Psoas muscle (tissue), 8 donors: ENCODE measurements around the gene THADA. TPM values are rescaled to one million over a fixed set of nuclear protein-coding genes. Genes with fewer than 3 reads are reported as not detected.
A peak's percentile ranks its signal among the peaks of the same experiment; 100 is the strongest.

Experiments used
- ATAC-seq, 4 donors: fragments of 200-7000 bp; cut with Tn5 transposase; one replicate each; pipeline ENCODE4 v1.9.1; 2020; ENCODE audit warnings: moderate library complexity in 3 of 4, mild to moderate bottlenecking in 2 of 4
- DNase-seq, 2 donors: peaks; one replicate each; pipeline ENCODE4 v3.0.0-alpha.2; 2020
- H3K27ac ChIP-seq: fragments of 200-600 bp; one replicate; pipeline ENCODE4 v1.8.0; 2022
- H3K27me3 ChIP-seq, 3 donors: fragments of 200-600 bp in 1 of 3; one replicate each; pipeline versions ENCODE4 v1.6.1 to v1.8.0; 2013 to 2022; ENCODE audit warnings: low read length in 2 of 3, mild to moderate bottlenecking in 2 of 3, moderate library complexity in 1 of 3; ENCODE audit not compliant: insufficient read depth in 3 of 3
- H3K36me3 ChIP-seq, 2 donors: fragments of 200-600 bp in 1 of 2; one replicate each; pipeline versions ENCODE4 v1.6.1 to v1.8.0; 2013 to 2022; ENCODE audit warnings: low read depth in 1 of 2, mild to moderate bottlenecking in 1 of 2, moderate library complexity in 1 of 2; ENCODE audit not compliant: insufficient read depth in 1 of 2
- H3K4me1 ChIP-seq: fragments of 200-600 bp; one replicate; pipeline ENCODE4 v1.8.0; 2022
- H3K4me3 ChIP-seq: fragments of 200-600 bp; one replicate; pipeline ENCODE4 v1.8.0; 2022; ENCODE audit warnings: mild to moderate bottlenecking
- H3K9me3 ChIP-seq: fragments of 200-600 bp; one replicate; pipeline ENCODE4 v1.8.0; 2022
- WGBS, 3 donors: extraction: QIAGEN DNeasy Blood & Tissue Kit; methylation state at CpG; one replicate each; pipeline versions ENCODE4 v1.1.6 to v1.1.7; 2013; 5-methylcytosine and 5-hydroxymethylcytosine counted together
- intact Hi-C, 2 donors: fragments of 100-400 bp; cut with DNase I; formaldehyde crosslinking; loops; one replicate each; pipeline versions ENCODE4 v1.11.0 to v1.14.2; 2022
- polyA plus RNA-seq, 3 donors: library from polyadenylated mRNA; stranded (reverse); fragments of 200-250 nt; gene quantifications; one replicate each; pipeline ENCODE4 v1.2.3, GENCODE V29; 2013
- total RNA-seq, 4 donors: library from RNA; stranded (reverse); fragmentation: NEBNext Ultra II Directional in 2 of 4; extraction: Animal tissue kit (Norgen Biotek cat#: 25700) in 2 of 4; gene quantifications; one replicate each; pipeline versions ENCODE4 v1.2.1 to v1.2.4, GENCODE V29; 2021 to 2023
- TF ChIP-seq, protein P1 (sequence below): fragments of 200-600 bp; IDR thresholded peaks from one replicate; pipeline ENCODE4 v1.8.0; 2022; ENCODE audit warnings: antibody characterized with exemption
- donor health status: healthy with polysubstance abuse.
- donor health status: DM: no; HTN: no; CAD: no; lungs with moderate emphysema.
- donor health status: Bipolar disorder and iron deficiency.
- donor health status: healthy.
- donor health status: DM: yes; HTN: yes; CAD: no.
- donor health status: DM: no; HTN: no; CAD: no.
- donor health status: DM: no; HTN: no; CAD: no.
- donor health status: DM: yes; HTN: yes; CAD: no.

The THADA gene
- total and polyA plus RNA-seq, 7 donors: 8.1 to 17.4 (median 11.6) TPM

DNA sequence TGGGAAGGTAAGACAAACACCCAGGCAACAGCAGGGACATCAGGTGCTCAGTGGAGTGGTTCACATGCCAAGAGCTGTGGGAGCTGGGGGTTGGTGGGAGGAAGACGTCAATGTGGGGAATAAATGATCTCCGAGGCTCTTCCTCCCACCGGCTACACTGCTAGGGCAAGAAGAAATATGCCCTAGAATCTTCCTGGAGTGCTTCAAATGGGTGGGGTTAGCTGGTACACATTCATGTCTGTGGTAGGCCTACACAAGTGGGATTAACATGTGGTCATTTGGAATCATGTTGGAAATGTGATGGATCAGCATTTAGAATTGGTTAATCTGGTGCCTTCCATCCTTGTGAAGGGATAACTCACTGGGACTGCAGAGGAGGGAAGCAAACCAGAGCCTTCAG is 357.0 kb downstream of the THADA start:
- TF ChIP-seq, protein P1, sequence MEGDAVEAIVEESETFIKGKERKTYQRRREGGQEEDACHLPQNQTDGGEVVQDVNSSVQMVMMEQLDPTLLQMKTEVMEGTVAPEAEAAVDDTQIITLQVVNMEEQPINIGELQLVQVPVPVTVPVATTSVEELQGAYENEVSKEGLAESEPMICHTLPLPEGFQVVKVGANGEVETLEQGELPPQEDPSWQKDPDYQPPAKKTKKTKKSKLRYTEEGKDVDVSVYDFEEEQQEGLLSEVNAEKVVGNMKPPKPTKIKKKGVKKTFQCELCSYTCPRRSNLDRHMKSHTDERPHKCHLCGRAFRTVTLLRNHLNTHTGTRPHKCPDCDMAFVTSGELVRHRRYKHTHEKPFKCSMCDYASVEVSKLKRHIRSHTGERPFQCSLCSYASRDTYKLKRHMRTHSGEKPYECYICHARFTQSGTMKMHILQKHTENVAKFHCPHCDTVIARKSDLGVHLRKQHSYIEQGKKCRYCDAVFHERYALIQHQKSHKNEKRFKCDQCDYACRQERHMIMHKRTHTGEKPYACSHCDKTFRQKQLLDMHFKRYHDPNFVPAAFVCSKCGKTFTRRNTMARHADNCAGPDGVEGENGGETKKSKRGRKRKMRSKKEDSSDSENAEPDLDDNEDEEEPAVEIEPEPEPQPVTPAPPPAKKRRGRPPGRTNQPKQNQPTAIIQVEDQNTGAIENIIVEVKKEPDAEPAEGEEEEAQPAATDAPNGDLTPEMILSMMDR: no peak
- Histone ChIP-seq H3K27me3 (no peaks in the 10 kb centered on the region), H3K9me3 (no peaks in the 10 kb centered on the region), H3K4me3 (no peak overlapping the region), H3K4me1 (no peaks in the 10 kb centered on the region), H3K36me3 (no peaks in the 10 kb centered on the region), H3K27ac (no peak overlapping the region)
- DNase-seq (no peak), ATAC-seq (no peak)
- WGBS, 3 donors: 89 to 90% (median 90%) methylated on average over 3 of the region's 3 CpGs
- intact Hi-C loops: no loop called here

DNA sequence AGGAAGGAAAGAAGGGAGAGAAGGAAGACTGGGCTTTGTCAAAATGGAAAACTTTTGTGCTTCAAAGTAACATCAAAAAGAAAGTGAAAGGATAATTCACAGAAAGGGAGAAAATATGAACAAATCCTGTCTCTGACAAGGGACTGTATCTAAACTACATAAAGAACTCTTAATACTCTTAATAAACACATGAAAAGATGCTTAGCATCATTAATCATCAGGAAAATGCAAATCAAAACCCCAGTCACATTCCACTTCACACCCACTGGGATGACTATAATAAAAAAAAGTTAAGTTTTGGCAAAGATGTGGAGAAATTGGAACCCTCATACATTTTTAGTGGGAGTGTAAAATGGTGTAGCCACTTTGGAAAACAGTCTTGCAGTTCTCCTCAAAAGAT is 357.7 kb downstream of the THADA start:
- no peak for ATAC-seq
- no peak overlapping the region for H3K27ac ChIP-seq

DNA sequence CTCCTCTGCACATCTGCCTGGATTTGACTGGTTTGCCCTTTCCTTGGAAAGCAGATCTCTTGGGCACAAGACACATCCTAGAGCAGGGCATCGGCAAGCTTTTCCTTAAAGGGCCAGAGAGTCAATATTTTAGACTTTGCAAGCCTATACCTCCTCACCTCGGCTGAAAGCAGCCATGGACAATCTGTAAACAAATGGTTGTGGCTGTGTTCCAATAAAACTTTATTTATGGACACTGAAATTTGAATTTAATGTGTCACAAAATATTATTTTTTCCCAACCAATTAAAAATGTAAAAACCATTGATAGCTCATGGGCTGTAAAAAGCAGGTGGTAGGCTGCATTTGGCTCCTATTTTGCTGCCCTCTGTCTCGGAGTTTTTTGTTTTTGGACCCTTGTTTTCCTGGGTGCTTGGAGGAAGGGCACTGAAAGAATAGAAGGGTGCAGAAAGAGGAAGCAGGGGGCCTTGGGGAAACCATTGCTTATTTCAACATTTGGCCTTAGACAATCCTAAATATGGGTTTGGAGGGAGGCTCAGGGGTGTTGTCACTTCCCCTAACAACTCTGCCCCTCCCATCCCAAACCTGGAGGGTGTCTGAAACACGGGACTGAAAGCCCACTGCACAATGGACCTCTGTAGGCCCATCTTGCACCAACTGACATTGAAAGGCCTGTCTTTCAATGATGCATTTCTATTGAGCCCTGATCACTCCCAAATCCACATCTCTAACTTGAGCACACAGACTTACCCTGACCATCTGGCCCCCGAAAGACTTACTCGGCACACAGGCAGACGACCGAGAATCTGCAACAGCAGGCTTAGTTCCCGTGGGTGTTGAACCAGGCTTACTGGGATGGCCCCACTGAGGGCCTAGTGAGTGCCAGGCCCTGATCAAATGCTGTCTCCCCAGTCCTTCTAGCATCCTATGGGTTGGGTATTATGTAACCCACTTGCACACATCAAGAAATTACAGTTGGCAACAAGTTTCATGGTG is 362.3 kb downstream of the THADA start:
- H3K9me3 ChIP-seq: no peaks in the 10 kb centered on the region
- TF ChIP-seq, protein P1: no peak
- ATAC-seq: no peak
- intact Hi-C loops: loop anchor here in 1 of 2 donors (5.0 kb wide), 2 partner anchors 249 to 406 kb away; no protein-coding TSS in a partner anchor
- WGBS, 3 donors: 54 to 64% (median 55%) methylated on average over 9 of the region's 9 CpGs
- H3K36me3 ChIP-seq: peaks cover 0 to 15% of the 10 kb centered on the region in 2 donors
- peaks cover 12% of the 10 kb centered on the region for H3K4me1 ChIP-seq
- H3K27ac ChIP-seq: no peak overlapping the region
- no peak overlapping the region for H3K4me3 ChIP-seq
- H3K27me3 ChIP-seq: no peaks in the 10 kb centered on the region
- DNase-seq: no peak

More for the DNA sequence above, 357.7 kb downstream of the THADA start:
- TF ChIP-seq, protein P1: no peak
- H3K27me3 ChIP-seq: no peaks in the 10 kb centered on the region
- no peak for DNase-seq
- H3K4me1 ChIP-seq: no peaks in the 10 kb centered on the region
- intact Hi-C loops: no loop called here
- H3K4me3 ChIP-seq: no peak overlapping the region
- H3K36me3 ChIP-seq: no peaks in the 10 kb centered on the region
- no peaks in the 10 kb centered on the region for H3K9me3 ChIP-seq

DNA sequence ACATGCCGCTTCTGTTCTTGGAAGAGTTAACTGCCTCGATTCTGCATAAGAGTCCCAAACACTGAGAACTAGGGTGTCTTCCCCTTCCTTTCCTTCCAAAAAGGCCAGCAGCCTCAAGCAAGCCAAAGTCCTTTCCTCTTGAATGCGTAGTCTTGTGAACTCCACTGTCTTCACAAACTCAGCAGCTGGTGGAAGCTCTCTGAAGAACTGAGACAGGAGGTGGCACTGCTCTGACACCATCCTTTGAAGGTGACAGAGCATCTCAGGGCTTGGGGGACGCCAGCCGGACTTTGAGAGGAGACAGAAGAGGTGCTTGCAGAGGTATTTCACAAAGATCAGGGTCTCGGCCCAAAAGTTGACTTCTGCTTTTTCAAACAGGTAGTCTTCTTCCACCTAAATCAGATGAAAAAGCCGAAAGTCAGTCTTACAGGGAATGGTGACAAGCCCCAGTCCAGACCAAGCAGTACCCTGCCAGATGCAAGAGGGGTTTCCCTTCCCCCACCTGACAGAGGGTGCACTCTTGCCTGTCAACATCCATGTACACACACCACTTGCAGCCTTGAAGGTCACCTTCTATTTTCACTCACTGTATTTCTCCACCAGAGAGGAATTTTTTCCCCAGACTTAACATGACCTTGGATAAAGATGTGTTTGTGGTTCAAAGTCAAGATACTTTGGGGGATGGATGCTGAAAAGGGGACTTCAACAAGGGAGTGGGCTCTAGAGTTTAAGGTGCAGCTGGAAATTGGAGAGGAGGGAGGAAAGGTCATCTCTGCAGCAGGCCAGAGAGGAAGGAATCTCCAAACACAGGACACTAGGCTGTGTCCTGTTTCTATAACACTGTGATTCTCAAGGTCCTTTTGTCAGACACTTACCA is 364.6 kb downstream of the THADA start:
- Histone ChIP-seq H3K9me3 (no peaks in the 10 kb centered on the region), H3K4me1 (peaks cover 22% of the 10 kb centered on the region), H3K36me3 (peaks cover 0 to 15% of the 10 kb centered on the region in 2 donors), H3K27ac (peak overlapping the region; percentile 23), H3K4me3 (no peak overlapping the region), H3K27me3 (no peaks in the 10 kb centered on the region)
- TF ChIP-seq, protein P1: no peak
- DNase-seq (no peak), ATAC-seq (no peak)
- intact Hi-C loops: loop anchor here in 1 of 2 donors (5.0 kb wide), 2 partner anchors 251 to 404 kb away; no protein-coding TSS in a partner anchor
- WGBS, 3 donors: 87 to 91% (median 87%) methylated on average over 7 of the region's 7 CpGs
